ENCODE results near the gene KSR1. TPM values are rescaled to one million over a fixed set of nuclear protein-coding genes. Genes with fewer than 3 reads are reported as not detected.

Gene KSR1
- total and polyA plus RNA-seq, 2 of the 8 experiments (the other 6 are each of a cell fraction or from before 2014, with no cell fraction given): 14.1 to 34.7 TPM

GRCh38 chr17:27478901-27479538 is 22.8 kb downstream of the KSR1 start (continued):
- TF ChIP-seq CHD7 (IDR thresholded peaks at IDR 0.05; ENCODE audit: insufficient replicate concordance, low read length) (no peak), MAFK (IDR thresholded peaks at IDR 0.05; ENCODE audit: low read depth, low read length) (no peak), TAF1 (IDR thresholded peaks at IDR 0.05; ENCODE audit: low read depth, low read length) (no peak), RNF2 (IDR thresholded peaks at IDR 0.05; ENCODE audit: borderline replicate concordance, low read depth, low read length, missing control alignments, poor library complexity, severe bottlenecking) (no peak), JUND (IDR thresholded peaks at IDR 0.05; ENCODE audit: low read length) (no peak), SRF (IDR thresholded peaks at IDR 0.05; ENCODE audit: low read depth, low read length) (no peak), SAP30 (IDR thresholded peaks at IDR 0.05; ENCODE audit: insufficient read depth, insufficient replicate concordance, low read length) (no peak), KDM4A (IDR thresholded peaks at IDR 0.05; ENCODE audit: low read depth, low read length, severe bottlenecking) (no peak), FOSL1 (IDR thresholded peaks at IDR 0.05; ENCODE audit: insufficient read depth, low read depth, low read length) (no peak), CTBP2 (IDR thresholded peaks at IDR 0.05; ENCODE audit: borderline replicate concordance, insufficient read depth, insufficient read length, low read length) (no peak)

All from H1 (cell line).